CD14-positive monocyte (primary cell): ENCODE measurements around the gene MTFMT. TPM values are rescaled to one million over a fixed set of nuclear protein-coding genes. Genes with fewer than 3 reads are reported as not detected.

ENCODE experiments used
- DNase-seq, 3 donors: peaks; one replicate each; pipeline ENCODE4 v3.0.0-alpha.2; 2011 to 2022
- H2AFZ ChIP-seq: 2 replicates; pipeline ENCODE4 v1.6.0; 2012; ENCODE audit warnings: mild to moderate bottlenecking, low read depth, low read length, inconsistent platforms; ENCODE audit not compliant: insufficient read depth, poor library complexity, severe bottlenecking
- H3K27ac ChIP-seq, 2 donors: 1 replicate in 1 of 2; 2 replicates in 1 of 2; pipeline ENCODE4 v1.5.1; 2012 to 2013; ENCODE audit warnings: low read length in 2 of 2, control low read depth in 1 of 2, inconsistent platforms in 1 of 2, low read depth in 1 of 2, mild to moderate bottlenecking in 1 of 2
- H3K27me3 ChIP-seq, 2 donors: one replicate each; pipeline versions ENCODE4 v1.6.0 to v1.6.1; 2011 to 2013; ENCODE audit warnings: low read length in 2 of 2; ENCODE audit not compliant: control insufficient read depth in 2 of 2, insufficient read depth in 2 of 2
- H3K36me3 ChIP-seq, 2 donors: replicated peaks in 1 of 2; 1 replicate in 1 of 2; 2 replicates in 1 of 2; pipeline versions ENCODE4 v1.5.1 to v1.6.1; 2012 to 2013; ENCODE audit warnings: low read length in 2 of 2, control low read depth in 1 of 2, inconsistent platforms in 1 of 2, mild to moderate bottlenecking in 1 of 2; ENCODE audit not compliant: insufficient read depth in 2 of 2, control insufficient read depth in 1 of 2
- H3K4me1 ChIP-seq, 2 donors: 1 replicate in 1 of 2; 2 replicates in 1 of 2; pipeline versions ENCODE4 v1.5.1 to v1.6.1; 2012 to 2013; ENCODE audit warnings: low read length in 2 of 2, control low read depth in 1 of 2, inconsistent platforms in 1 of 2, mild to moderate bottlenecking in 1 of 2, moderate library complexity in 1 of 2; ENCODE audit not compliant: insufficient read depth in 2 of 2, control insufficient read depth in 1 of 2
- H3K4me2 ChIP-seq: replicated peaks from 2 replicates; pipeline ENCODE3; 2012; ENCODE audit warnings: low read length, moderate library complexity, mild to moderate bottlenecking; ENCODE audit not compliant: poor library complexity, severe bottlenecking; ENCODE audit errors: extremely low read depth
- H3K4me3 ChIP-seq, 3 experiments: fragments of 200-600 bp in 1 of 3; sonication (generic) in 1 of 3; replicated peaks in 1 of 3; 1 replicate in 2 of 3; 2 replicates in 1 of 3; pipeline ENCODE4 v1.5.1; 2011 to 2013; ENCODE audit warnings: low read length in 3 of 3, mild to moderate bottlenecking in 3 of 3, control low read depth in 2 of 3, low read depth in 2 of 3, inconsistent platforms in 1 of 3, moderate library complexity in 1 of 3
- H3K79me2 ChIP-seq: 2 replicates; pipeline ENCODE4 v1.6.0; 2012; ENCODE audit warnings: mild to moderate bottlenecking, control low read depth, inconsistent platforms, low read length, moderate library complexity; ENCODE audit not compliant: insufficient read depth
- H3K9ac ChIP-seq: 2 replicates; pipeline ENCODE4 v1.6.0; 2017; ENCODE audit warnings: low read length, mild to moderate bottlenecking; ENCODE audit not compliant: insufficient read depth, poor library complexity, severe bottlenecking
- H3K9me3 ChIP-seq, 2 donors: replicated peaks in 1 of 2; 1 replicate in 1 of 2; 2 replicates in 1 of 2; pipeline versions ENCODE4 v1.5.1 to v1.6.1; 2012 to 2013; ENCODE audit warnings: low read length in 2 of 2, control low read depth in 1 of 2; ENCODE audit not compliant: control insufficient read depth in 1 of 2, insufficient read depth in 1 of 2
- H4K20me1 ChIP-seq: 2 replicates; pipeline ENCODE4 v1.6.0; 2012; ENCODE audit warnings: mild to moderate bottlenecking, low read length, control low read depth, moderate library complexity; ENCODE audit not compliant: insufficient read depth
- H3K27ac Mint-ChIP-seq, 7 donors: one replicate each; pipeline ENCODE4 v1.8.0; 2020; ENCODE audit warnings: mild to moderate bottlenecking in 7 of 7, mixed read lengths in 7 of 7, moderate library complexity in 6 of 7, inconsistent platforms in 2 of 7
- H3K27me3 Mint-ChIP-seq, 3 donors: one replicate each; pipeline ENCODE4 v1.8.0; 2021 to 2022; ENCODE audit warnings: low read depth in 3 of 3, mild to moderate bottlenecking in 3 of 3, mixed read lengths in 3 of 3, moderate library complexity in 3 of 3, inconsistent platforms in 1 of 3
- H3K36me3 Mint-ChIP-seq, 2 donors: one replicate each; pipeline ENCODE4 v1.8.0; 2020; ENCODE audit warnings: mixed read lengths in 2 of 2, inconsistent platforms in 1 of 2, mild to moderate bottlenecking in 1 of 2
- H3K4me1 Mint-ChIP-seq: one replicate; pipeline ENCODE4 v1.8.0; 2020; ENCODE audit warnings: mild to moderate bottlenecking, mixed read lengths
- H3K4me3 Mint-ChIP-seq, 2 donors: one replicate each; pipeline ENCODE4 v1.8.0; 2020; ENCODE audit warnings: mild to moderate bottlenecking in 2 of 2, mixed read lengths in 2 of 2, moderate library complexity in 1 of 2
- H3K9me3 Mint-ChIP-seq, 7 donors: one replicate each; pipeline ENCODE4 v1.8.0; 2020 to 2022; ENCODE audit warnings: mixed read lengths in 7 of 7, mild to moderate bottlenecking in 6 of 7, moderate library complexity in 6 of 7, inconsistent platforms in 2 of 7
- CTCF ChIP-seq: fragments of 200-600 bp; IDR thresholded peaks from one replicate; pipeline ENCODE4 v1.8.0; 2022; ENCODE audit warnings: antibody characterized with exemption, mild to moderate bottlenecking
- WGBS: methylation state at CpG from one replicate; pipeline ENCODE4 v1.1.5; 2013; ENCODE audit warnings: missing lambda C conversion rate; ENCODE audit not compliant: insufficient coverage; 5-methylcytosine and 5-hydroxymethylcytosine counted together
- intact Hi-C, 2 donors: fragments of 100-400 bp; cut with micrococcal nuclease; formaldehyde crosslinking; loops; one replicate each; pipeline versions ENCODE4 v1.15.0 to v1.15.1; 2023
- polyA plus RNA-seq, 3 donors: library from polyadenylated mRNA; depleted of rRNA in 1 of 3; unstranded in 2 of 3; stranded (reverse) in 1 of 3; fragments of 300-500 nt in 2 of 3; fragments of >200 nt in 1 of 3; fragmentation: Illumina TruSeq in 2 of 3; gene quantifications; 1 replicate in 2 of 3; 2 replicates in 1 of 3; pipeline ENCODE4 v1.2.3, GENCODE V29; 2012 to 2021

MTFMT gene
- polyA plus RNA-seq, 3 donors = 5.1 to 10.8 (median 9.0) TPM

- H3K4me3 Mint-ChIP-seq = no peak overlapping the region
- no peak overlapping the region for H3K4me2 ChIP-seq
- no peaks in the 10 kb centered on the region for H3K36me3 ChIP-seq
Observed at GRCh38 chr15:65056868-65057548, 27.6 kb upstream of the MTFMT start.

GRCh38 chr15:65056106-65056505 is 26.7 kb upstream of the MTFMT start:
- no peak overlapping the region for H3K4me3 ChIP-seq
- TF ChIP-seq CTCF = no peak
- WGBS = 80% methylated on average over 3 of the region's 9 CpGs
- no peak overlapping the region for H3K9ac ChIP-seq
- Mint-ChIP-seq H3K4me3 (no peak overlapping the region), H3K9me3 (no peaks in the 10 kb centered on the region), H3K36me3 (no peaks in the 10 kb centered on the region), H3K27me3 (peaks cover 3 to 13% (median 6%) of the 10 kb centered on the region in 3 donors), H3K4me1 (no peaks in the 10 kb centered on the region), H3K27ac (no peak overlapping the region)
- H3K4me2 ChIP-seq = no peak overlapping the region
- H3K4me1 ChIP-seq = no peaks in the 10 kb centered on the region
- H3K27me3 ChIP-seq = no peaks in the 10 kb centered on the region
- H3K79me2 ChIP-seq = no peaks in the 10 kb centered on the region
- no peaks in the 10 kb centered on the region for H3K9me3 ChIP-seq
- H3K36me3 ChIP-seq = no peaks in the 10 kb centered on the region
- no peak overlapping the region for H3K27ac ChIP-seq
- intact Hi-C loops = loop anchor here in 1 of 2 donors (10.0 kb wide), 1 partner anchor 239 kb away; the partner anchor contains the start of gene RNU5A-1
- H4K20me1 ChIP-seq = no peaks in the 10 kb centered on the region
- no peak overlapping the region for H2AFZ ChIP-seq
- no peak for DNase-seq

More at GRCh38 chr15:65056868-65057548, 27.6 kb upstream of the MTFMT start:
- no peaks in the 10 kb centered on the region for H3K4me1 ChIP-seq
- no peak for TF ChIP-seq CTCF
- H2AFZ ChIP-seq = no peak overlapping the region
- Mint-ChIP-seq H3K4me1 (no peaks in the 10 kb centered on the region), H3K9me3 (no peaks in the 10 kb centered on the region), H3K27ac (peak overlapping the region in 1 of 7 donors; percentile 63), H3K27me3 (peaks cover 5 to 11% (median 5%) of the 10 kb centered on the region in 3 donors), H3K36me3 (no peaks in the 10 kb centered on the region)
- intact Hi-C loops = loop anchor here in 1 of 2 donors (10.0 kb wide), 1 partner anchor 238 kb away; the partner anchor contains the start of gene RNU5A-1
- DNase-seq = no peak
- H4K20me1 ChIP-seq = no peaks in the 10 kb centered on the region
- H3K79me2 ChIP-seq = no peaks in the 10 kb centered on the region
- no peak overlapping the region for H3K9ac ChIP-seq
- no peaks in the 10 kb centered on the region for H3K27me3 ChIP-seq
- H3K9me3 ChIP-seq = no peaks in the 10 kb centered on the region
- H3K27ac ChIP-seq = no peak overlapping the region
- WGBS = 96% methylated on average over 4 of the region's 8 CpGs
- H3K4me3 ChIP-seq = no peak overlapping the region
